GM12878 (cell line): Measurements from ENCODE around the gene TCF4. TPM values are rescaled to one million over a fixed set of nuclear protein-coding genes. Genes with fewer than 3 reads are reported as not detected.

Experiments
- ATAC-seq: fragments of 200-7000 bp; cut with Tn5 transposase; 3 replicates; pipeline ENCODE4 v1.9.1; 2020; ENCODE audit warnings: mild to moderate bottlenecking, moderate library complexity
- BruUV-seq: library from RNA; stranded (reverse); fragments of 400-500 nt; replicated peaks from 2 replicates; lab custom pipeline; 2021; lab: Mats Ljungman, UMichigan
- CTCF ChIA-PET: fragments of 300-600 bp; sonication (Branson Sonifier 250); formaldehyde crosslinking; extraction: SDS; loops from one replicate; lab custom pipeline; 2021; ENCODE audit warnings: inconsistent platforms; lab: Yijun Ruan, JAX
- POLR2A ChIA-PET: fragments of 350-600 bp; formaldehyde crosslinking; extraction: SDS; loops from one replicate; lab custom pipeline; 2021; ENCODE audit warnings: inconsistent platforms; lab: Charles Lee
- RAD21 ChIA-PET: fragments of 300-600 bp; sonication (Branson Sonifier 250); formaldehyde crosslinking; loops from one replicate; lab custom pipeline; 2023; ENCODE audit warnings: antibody characterized with exemption; ENCODE audit not compliant: unreplicated experiment; lab: Charles Lee
- SMC1A ChIA-PET: fragments of 300-600 bp; sonication (Branson Sonifier 250); formaldehyde crosslinking; loops from one replicate; lab custom pipeline; 2023; ENCODE audit not compliant: unreplicated experiment, uncharacterized antibody; lab: Charles Lee
- DNase-seq: peaks from one replicate; pipeline ENCODE4 v3.0.0-alpha.2; 2011; ENCODE audit warnings: low read depth, low spot score
- FAIRE-seq: peaks from 3 replicates; lab custom pipeline; 2011; peaks lifted over from hg19 to GRCh38; lab: Jason Lieb, UNC
- H2AFZ ChIP-seq: 2 replicates; pipeline ENCODE4 v1.6.0; 2011; ENCODE audit warnings: low read depth, low read length, control low read depth; ENCODE audit not compliant: control insufficient read depth
- H3K27ac ChIP-seq: 2 replicates; pipeline ENCODE4 v1.5.1; 2011; ENCODE audit warnings: control low read depth; ENCODE audit not compliant: control insufficient read depth, insufficient read depth
- H3K27me3 ChIP-seq, 2 experiments: replicated peaks in 1 of 2; 2 replicates each; pipeline versions ENCODE4 v1.6.0 to v1.6.1; 2011; ENCODE audit warnings: low read length in 1 of 2; ENCODE audit not compliant: control insufficient read depth in 2 of 2, insufficient read depth in 2 of 2
- H3K36me3 ChIP-seq, 2 experiments: 2 replicates each; pipeline ENCODE4 v1.5.1; 2011; ENCODE audit warnings: low read length in 1 of 2; ENCODE audit not compliant: control insufficient read depth in 2 of 2, insufficient read depth in 2 of 2
- H3K4me1 ChIP-seq: 2 replicates; pipeline ENCODE4 v1.6.1; 2011; ENCODE audit warnings: mild to moderate bottlenecking, low read length, moderate library complexity, mixed read lengths; ENCODE audit not compliant: control insufficient read depth, insufficient read depth
- H3K4me2 ChIP-seq: 2 replicates; pipeline ENCODE4 v1.6.0; 2011; ENCODE audit warnings: control low read depth; ENCODE audit not compliant: control insufficient read depth, insufficient read depth
- H3K4me3 ChIP-seq: fragments of 200-600 bp; sonication (generic); 2 replicates; pipeline ENCODE4 v1.5.1; 2016
- H3K79me2 ChIP-seq: 2 replicates; pipeline ENCODE4 v1.6.0; 2011; ENCODE audit warnings: low read length; ENCODE audit not compliant: control insufficient read depth, insufficient read depth
- H3K9ac ChIP-seq: 2 replicates; pipeline ENCODE4 v1.8.0; 2011; ENCODE audit warnings: low read length, control low read depth, mixed read lengths; ENCODE audit not compliant: control insufficient read depth, insufficient read depth
- H3K9me3 ChIP-seq: replicated peaks from 3 replicates; pipeline ENCODE4 v1.5.1; 2011; ENCODE audit warnings: mild to moderate bottlenecking, low read length; ENCODE audit not compliant: control insufficient read depth, insufficient read depth
- H4K20me1 ChIP-seq: 2 replicates; pipeline ENCODE4 v1.6.0; 2011; ENCODE audit not compliant: control insufficient read depth, insufficient read depth
- ATF7 ChIP-seq: fragments of 450-650 bp; IDR thresholded peaks from 2 replicates; pipeline ENCODE4 v1.6.1; 2016; ENCODE audit warnings: low read depth, mild to moderate bottlenecking
- IRF4 ChIP-seq: IDR thresholded peaks from 2 replicates; pipeline ENCODE4 v1.6.1; 2011; ENCODE audit warnings: low read depth, low read length
- RUNX3 ChIP-seq: IDR thresholded peaks from 2 replicates; pipeline ENCODE4 v1.6.1; 2012; ENCODE audit warnings: low read length, inconsistent platforms
- SMAD5 ChIP-seq: IDR thresholded peaks from 2 replicates; pipeline ENCODE4 v1.6.1; 2016; ENCODE audit warnings: antibody characterized with exemption, low read depth
- WGBS: methylation state at CpG from one replicate; pipeline ENCODE4 v1.1.6; 2016; ENCODE audit warnings: low lambda C conversion rate; ENCODE audit not compliant: insufficient replicate concordance, insufficient coverage; ENCODE audit errors: missing lambda C conversion rate; 5-methylcytosine and 5-hydroxymethylcytosine counted together
- in situ Hi-C: fragments of 300-500 bp; cut with MboI; formaldehyde crosslinking; loops from 9 replicates; pipeline ENCODE4 v1.14.3; 2018; ENCODE audit warnings: mixed read lengths
- intact Hi-C: fragments of 100-400 bp; cut with micrococcal nuclease; formaldehyde crosslinking; loops from one replicate; pipeline ENCODE4 v1.14.2; 2022; ENCODE audit not compliant: unreplicated experiment
- polyA plus RNA-seq, 11 experiments: library from polyadenylated mRNA; depleted of rRNA in 4 of 11; unstranded in 6 of 11; stranded (reverse) in 5 of 11; fragments of >200 nt; fragmentation: Nextera tagmentation in 4 of 11; fragmentation: Illumina TruSeq in 1 of 11; extraction: Ambion mirVana in 4 of 11; extraction: Trizol in 1 of 11; gene quantifications; 1 replicate in 1 of 11; 2 replicates in 10 of 11; pipeline versions ENCODE4 v1.2.1 to v1.2.3, GENCODE V29; 2011 to 2016; ENCODE audit warnings: inconsistent platforms in 2 of 11, missing spikeins in 2 of 11, low read depth in 1 of 11
- total RNA-seq, 4 experiments: library from RNA; depleted of rRNA in 3 of 4; stranded (reverse); fragments of >200 nt in 3 of 4; fragmentation: Illumina TruSeq in 1 of 4; extraction: Trizol in 1 of 4; gene quantifications; 2 replicates each; pipeline versions ENCODE4 v1.2.1 to v1.2.3, GENCODE V29; 2013 to 2021

TCF4 gene
- total and polyA plus RNA-seq, 10 of the 15 experiments (the other 5 are each of a cell fraction or from before 2014, with no cell fraction given), result 15.2 to 94.0 (median 31.5) TPM

DNA sequence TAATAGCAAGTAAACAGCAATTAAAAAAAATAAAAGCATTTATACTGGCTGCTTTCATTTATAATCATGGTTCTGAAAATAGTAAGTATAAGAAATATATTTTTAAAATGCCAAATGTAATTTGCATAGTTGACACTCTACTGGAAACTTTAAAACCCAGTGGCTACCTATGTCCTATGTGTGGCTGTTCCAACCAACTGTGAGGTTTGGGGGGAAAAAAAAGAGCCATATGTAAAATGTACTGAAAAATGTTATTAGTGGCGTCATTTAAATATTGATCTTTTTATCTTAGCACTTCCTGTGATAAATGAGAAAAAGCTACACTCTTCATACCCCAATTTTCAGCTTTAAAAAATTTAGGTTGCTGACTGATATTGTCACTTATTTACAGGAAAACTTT lies 270.7 kb downstream of the TCF4 start:
- H3K4me3 ChIP-seq, result peak overlapping the region; percentile 91
- H3K27ac ChIP-seq, result peak overlapping the region; percentile 84
- no peaks in the 10 kb centered on the region for H3K9me3 ChIP-seq
- no peak; the same call in 2 of the 3 replicates for ATAC-seq
- H3K27me3 ChIP-seq, result no peaks in the 10 kb centered on the region
- RAD21 ChIA-PET, result interaction anchor here (0.9 to 6.7 kb wide), 11 partner anchors 10 to 1098 kb away, joined by 3 to 83 read pairs (median 8); no protein-coding TSS in a partner anchor
- H2AFZ ChIP-seq, result no peak overlapping the region
- CTCF ChIA-PET, result interaction anchor here (1.1 to 5.5 kb wide), 7 partner anchors 9 to 82 kb away, joined by 3 to 44 read pairs (median 7); no protein-coding TSS in a partner anchor
- BruUV-seq, result no TSS peak
- FAIRE-seq, result no peak
- intact Hi-C loops, result loop anchor here (10.0 kb wide), 2 partner anchors 1053 to 1093 kb away; partner anchors contain the start of genes MBD2 and POLI
- TF ChIP-seq ATF7 (peak; percentile 32; the same call in 1 of the 2 replicates), IRF4 (no peak)
- TF ChIP-seq, all 136 proteins: peak for 1
- Histone ChIP-seq H3K79me2 (peaks cover 95% of the 10 kb centered on the region), H3K4me2 (peak overlapping the region; percentile 78), H3K36me3 (no peaks in the 10 kb centered on the region), H3K9ac (peak overlapping the region; percentile 87), H4K20me1 (no peaks in the 10 kb centered on the region), H3K4me1 (no peaks in the 10 kb centered on the region; the same call in 1 of the 2 replicates)
- DNase-seq, result no peak
- WGBS, result 0% methylated on average over 1 of the region's 1 CpG
- ChIA-PET SMC1A (interaction anchor here (0.7 to 10.9 kb wide), 16 partner anchors 10 to 83 kb away, joined by 3 to 157 read pairs (median 13); no protein-coding TSS in a partner anchor), POLR2A (interaction anchor here (1.1 to 6.7 kb wide), 5 partner anchors 8 to 66 kb away, joined by 3 to 52 read pairs (median 16); no protein-coding TSS in a partner anchor)
- in situ Hi-C loops, result loop anchor here (25.0 kb wide), 1 partner anchor 1055 kb away; the partner anchor contains the start of gene POLI

GRCh38 chr18:55316486-55317184 lies 271.4 kb downstream of the TCF4 start:
- DNase-seq, result no peak
- no TSS peak for BruUV-seq
- no peaks in the 10 kb centered on the region for H3K9me3 ChIP-seq
- no peak; the same call in 2 of the 3 replicates for ATAC-seq
- peak overlapping the region; percentile 84 for H3K27ac ChIP-seq
- peaks cover 100% of the 10 kb centered on the region for H3K79me2 ChIP-seq
- H3K4me2 ChIP-seq, result peak overlapping the region; percentile 78
- FAIRE-seq, result no peak
- H3K27me3 ChIP-seq, result no peaks in the 10 kb centered on the region
- ChIA-PET RAD21 (interaction anchor here (0.9 to 6.7 kb wide), 10 partner anchors 9 to 1097 kb away, joined by 3 to 83 read pairs (median 10); no protein-coding TSS in a partner anchor), CTCF (interaction anchor here (1.5 to 5.5 kb wide), 6 partner anchors 9 to 82 kb away, joined by 3 to 44 read pairs (median 10); no protein-coding TSS in a partner anchor), POLR2A (interaction anchor here (1.1 to 6.7 kb wide), 5 partner anchors 7 to 66 kb away, joined by 3 to 52 read pairs (median 16); no protein-coding TSS in a partner anchor), SMC1A (interaction anchor here (0.7 to 10.9 kb wide), 14 partner anchors 9 to 82 kb away, joined by 3 to 157 read pairs (median 16); no protein-coding TSS in a partner anchor)
- TF ChIP-seq RUNX3 (peak; percentile 33; the same call in 1 of the 2 replicates), SMAD5 (no peak)
- 1% methylated on average over 4 of the region's 4 CpGs for WGBS
- peak overlapping the region; percentile 87 for H3K9ac ChIP-seq
- H4K20me1 ChIP-seq, result no peaks in the 10 kb centered on the region
- H2AFZ ChIP-seq, result no peak overlapping the region
- peaks cover 4% of the 10 kb centered on the region; the same call in 1 of the 2 replicates for H3K4me1 ChIP-seq
- intact Hi-C loops, result loop anchor here (10.0 kb wide), 2 partner anchors 1052 to 1092 kb away; partner anchors contain the start of genes MBD2 and POLI
- no peaks in the 10 kb centered on the region for H3K36me3 ChIP-seq
- H3K4me3 ChIP-seq, result peak overlapping the region; percentile 91
- in situ Hi-C loops, result loop anchor here (25.0 kb wide), 1 partner anchor 1054 kb away; the partner anchor contains the start of gene POLI
